Kidney (tissue), 22 donors: ENCODE results near the gene SNX13. TPM values are rescaled to one million over a fixed set of nuclear protein-coding genes. Genes with fewer than 3 reads are reported as not detected.

ENCODE experiments used
- DNase-seq, 5 donors: peaks; one replicate each; pipeline ENCODE4 v3.0.0-alpha.2; 2013 to 2020
- FAIRE-seq: peaks from 2 replicates; lab custom pipeline; 2012; peaks lifted over from hg19 to GRCh38; lab: Jason Lieb, UNC
- H3K27ac ChIP-seq, 2 donors: one replicate each; pipeline ENCODE4 v1.7.0; 2013; ENCODE audit warnings: low read depth in 2 of 2, low read length in 2 of 2, inconsistent platforms in 1 of 2
- H3K27me3 ChIP-seq: one replicate; pipeline ENCODE4 v1.7.1; 2013; ENCODE audit warnings: low read length, inconsistent platforms; ENCODE audit not compliant: control insufficient read depth, insufficient read depth
- H3K36me3 ChIP-seq, 3 donors: one replicate each; pipeline versions ENCODE4 v1.7.0 to v1.7.1; 2013; ENCODE audit warnings: low read length in 3 of 3, control low read depth in 1 of 3, inconsistent platforms in 1 of 3; ENCODE audit not compliant: insufficient read depth in 3 of 3, control insufficient read depth in 2 of 3
- H3K4me1 ChIP-seq, 3 donors: one replicate each; pipeline versions ENCODE4 v1.7.0 to v1.7.1; 2013; ENCODE audit warnings: low read length in 3 of 3, inconsistent platforms in 1 of 3, low read depth in 1 of 3; ENCODE audit not compliant: control insufficient read depth in 2 of 3, insufficient read depth in 2 of 3
- H3K4me3 ChIP-seq, 3 donors: one replicate each; pipeline versions ENCODE4 v1.7.0 to v1.8.1; 2013; ENCODE audit warnings: low read length in 3 of 3, control low read depth in 1 of 3, inconsistent platforms in 1 of 3
- H3K9ac ChIP-seq, 3 donors: one replicate each; pipeline versions ENCODE4 v1.7.0 to v1.7.1; 2013; ENCODE audit warnings: low read length in 3 of 3, control low read depth in 1 of 3, inconsistent platforms in 1 of 3
- H3K9me3 ChIP-seq, 3 donors: one replicate each; pipeline versions ENCODE4 v1.7.0 to v1.7.1; 2013; ENCODE audit warnings: low read length in 3 of 3, control low read depth in 1 of 3, inconsistent platforms in 1 of 3; ENCODE audit not compliant: control insufficient read depth in 2 of 3, insufficient read depth in 1 of 3
- CTCF ChIP-seq: IDR thresholded peaks from 3 replicates; pipeline ENCODE4 v1.5.1; 2012; ENCODE audit warnings: mild to moderate bottlenecking, moderate library complexity, borderline replicate concordance; ENCODE audit not compliant: insufficient read depth; ENCODE audit errors: extremely low read depth
- intact Hi-C: fragments of 100-400 bp; cut with DNase I; formaldehyde crosslinking; loops from one replicate; pipeline ENCODE4 v1.11.1; 2022
- long read RNA-seq, 10 donors: library from polyadenylated mRNA in 1 of 10; unstranded in 1 of 10; transcript quantifications; one replicate each; pipeline ENCODE4 v2.0.0 and lab custom pipeline, GENCODE V29; 2021 to 2026
- polyA plus RNA-seq: library from polyadenylated mRNA; stranded (reverse); fragments of 350-450 nt; fragmentation: Illumina TruSeq; extraction: RNeasy Lipid Tissue Mini Kit (QIAGEN cat#74804); gene quantifications from one replicate; pipeline ENCODE4 v1.2.3, GENCODE V29; 2014; ENCODE audit warnings: low read depth, low replicate concordance; ENCODE audit not compliant: insufficient read depth
- total RNA-seq: library from RNA; stranded (reverse); fragmentation: NEBNext Ultra II Directional; extraction: Animal tissue kit (Norgen Biotek cat#: 25700); gene quantifications from one replicate; pipeline ENCODE4 v1.2.1, GENCODE V29; 2021
- donor health status: control.
- donor health status: control.
- donor health status: control.
- donor health status: control.
- donor health status: control.
- donor health status: DM: yes; HTN: yes; CAD: no.
- donor health status: Normal renal cell carcinoma (clear cell type).

The SNX13 gene
- total RNA-seq: 57.0 TPM
- 9.9 TPM for polyA plus RNA-seq
- long read RNA-seq, donor 1, full-length matches to known transcripts: 1 of 1 reads
- long read RNA-seq, donor 1, partial matches to known transcripts: 0 of 1 reads
- long read RNA-seq, donor 1, other reads (novel, unspliced or antisense): 0 of 1 reads
- long read RNA-seq, donor 2, full-length matches to known transcripts: 2 of 2 reads
- long read RNA-seq, donor 2, partial matches to known transcripts: 0 of 2 reads
- long read RNA-seq, donor 2, other reads (novel, unspliced or antisense): 0 of 2 reads
- long read RNA-seq, donor 3, full-length matches to known transcripts: 6 of 15 reads
- long read RNA-seq, donor 3, partial matches to known transcripts: 9 of 15 reads
- long read RNA-seq, donor 3, other reads (novel, unspliced or antisense): 0 of 15 reads
- long read RNA-seq, donor 4, full-length matches to known transcripts: 6 of 6 reads
- long read RNA-seq, donor 4, partial matches to known transcripts: 0 of 6 reads
- long read RNA-seq, donor 4, other reads (novel, unspliced or antisense): 0 of 6 reads
- long read RNA-seq, donor 5, full-length matches to known transcripts: 1 of 1 reads
- long read RNA-seq, donor 5, partial matches to known transcripts: 0 of 1 reads
- long read RNA-seq, donor 5, other reads (novel, unspliced or antisense): 0 of 1 reads
- long read RNA-seq, donor 6, full-length matches to known transcripts: 5 of 12 reads
- long read RNA-seq, donor 6, partial matches to known transcripts: 7 of 12 reads
- long read RNA-seq, donor 6, other reads (novel, unspliced or antisense): 0 of 12 reads
- long read RNA-seq, donor 7, full-length matches to known transcripts: 22 of 32 reads
- long read RNA-seq, donor 7, partial matches to known transcripts: 7 of 32 reads
- long read RNA-seq, donor 7, other reads (novel, unspliced or antisense): 3 of 32 reads
- long read RNA-seq, donor 8, full-length matches to known transcripts: 2 of 2 reads
- long read RNA-seq, donor 8, partial matches to known transcripts: 0 of 2 reads
- long read RNA-seq, donor 8, other reads (novel, unspliced or antisense): 0 of 2 reads
- long read RNA-seq, donor 9, full-length matches to known transcripts: 1 of 1 reads
- long read RNA-seq, donor 9, partial matches to known transcripts: 0 of 1 reads
- long read RNA-seq, donor 9, other reads (novel, unspliced or antisense): 0 of 1 reads
- long read RNA-seq, donor 10, full-length matches to known transcripts: 3 of 11 reads
- long read RNA-seq, donor 10, partial matches to known transcripts: 8 of 11 reads
- long read RNA-seq, donor 10, other reads (novel, unspliced or antisense): 0 of 11 reads

- H3K9me3 ChIP-seq: no peaks in the 10 kb centered on the region
- peak within 1 kb of the TSS; percentile 94 to 99 (median 97) for H3K4me3 ChIP-seq
- H3K36me3 ChIP-seq: no peaks in the 10 kb centered on the region
- no peak for FAIRE-seq
- H3K4me1 ChIP-seq: peaks cover 0 to 9% (median 5%) of the 10 kb centered on the region in 3 donors
- TF ChIP-seq CTCF: peak; percentile 4
- DNase-seq: peak; percentile 93 to 98 (median 97)
- peak within 1 kb of the TSS; percentile 83 to 96 (median 94) for H3K9ac ChIP-seq
- H3K27me3 ChIP-seq: no peaks in the 10 kb centered on the region
- intact Hi-C loops: no loop called here
- H3K27ac ChIP-seq: peak within 1 kb of the TSS; percentile 90 to 91
Observed at GRCh38 chr7:17940302-17940883, at the start of gene SNX13. SNX13 (minus strand) TSS chr7:17940494; CDS start chr7:17940295, 199 bp downstream.

GRCh38 chr7:17989546-17989945 lies 49.3 kb upstream of the SNX13 start:
- H3K27me3 ChIP-seq: no peaks in the 10 kb centered on the region
- DNase-seq (no peak), FAIRE-seq (no peak)
- TF ChIP-seq CTCF: no peak
- H3K4me3 ChIP-seq: no peak overlapping the region
- no peaks in the 10 kb centered on the region for H3K36me3 ChIP-seq
- no peaks in the 10 kb centered on the region for H3K4me1 ChIP-seq
- H3K9me3 ChIP-seq: no peaks in the 10 kb centered on the region
- no peak overlapping the region for H3K27ac ChIP-seq
- no peak overlapping the region for H3K9ac ChIP-seq
- intact Hi-C loops: no loop called here

GRCh38 chr7:17988858-17989257 lies 48.6 kb upstream of the SNX13 start:
- no peak overlapping the region for H3K9ac ChIP-seq
- no peaks in the 10 kb centered on the region for H3K36me3 ChIP-seq
- no peak overlapping the region for H3K4me3 ChIP-seq
- H3K27me3 ChIP-seq: no peaks in the 10 kb centered on the region
- H3K9me3 ChIP-seq: no peaks in the 10 kb centered on the region
- H3K4me1 ChIP-seq: no peaks in the 10 kb centered on the region
- no peak overlapping the region for H3K27ac ChIP-seq
- TF ChIP-seq CTCF: no peak
- intact Hi-C loops: no loop called here
- DNase-seq (no peak), FAIRE-seq (no peak)
